HAP-1 (cell line): Measurements from ENCODE around the gene WDR41.
"Not testable (repeated sequence)": the region's sequence is repeated elsewhere in the genome, so short reads cannot be mapped to it uniquely, and the experiment has no call there.

Source experiments
- DNase-seq, 2 experiments: peaks; one replicate each; pipeline ENCODE4 v3.0.0-alpha.2; 2016 to 2020; ENCODE audit warnings: low spot score in 2 of 2
- H3K27me3 ChIP-seq: fragments of 250-450 bp; sonication (Bioruptor Pico); 2 replicates; pipeline ENCODE4 v1.5.1; 2020; ENCODE audit warnings: low read depth, mild to moderate bottlenecking, moderate library complexity
- H3K36me3 ChIP-seq: fragments of 250-450 bp; sonication (Bioruptor Pico); replicated peaks from 2 replicates; pipeline ENCODE4 v1.5.1; 2020; ENCODE audit warnings: mild to moderate bottlenecking
- H3K4me1 ChIP-seq: fragments of 250-450 bp; sonication (Bioruptor Pico); 2 replicates; pipeline ENCODE4 v1.5.1; 2020; ENCODE audit warnings: mild to moderate bottlenecking
- H3K4me3 ChIP-seq: fragments of 250-450 bp; sonication (Bioruptor Pico); 2 replicates; pipeline ENCODE4 v1.5.1; 2020; ENCODE audit warnings: mild to moderate bottlenecking, moderate library complexity
- H3K9me3 ChIP-seq: fragments of 250-450 bp; sonication (Bioruptor Pico); 2 replicates; pipeline ENCODE4 v1.5.1; 2020; ENCODE audit warnings: mild to moderate bottlenecking, moderate library complexity
- in situ Hi-C: fragments of 300-500 bp; cut with MboI; formaldehyde crosslinking; loops from 3 replicates; pipeline ENCODE4 v1.14.3; 2020; ENCODE audit warnings: low sequenced_read_pairs, inconsistent platforms, mixed read lengths

Gene WDR41, protein sequence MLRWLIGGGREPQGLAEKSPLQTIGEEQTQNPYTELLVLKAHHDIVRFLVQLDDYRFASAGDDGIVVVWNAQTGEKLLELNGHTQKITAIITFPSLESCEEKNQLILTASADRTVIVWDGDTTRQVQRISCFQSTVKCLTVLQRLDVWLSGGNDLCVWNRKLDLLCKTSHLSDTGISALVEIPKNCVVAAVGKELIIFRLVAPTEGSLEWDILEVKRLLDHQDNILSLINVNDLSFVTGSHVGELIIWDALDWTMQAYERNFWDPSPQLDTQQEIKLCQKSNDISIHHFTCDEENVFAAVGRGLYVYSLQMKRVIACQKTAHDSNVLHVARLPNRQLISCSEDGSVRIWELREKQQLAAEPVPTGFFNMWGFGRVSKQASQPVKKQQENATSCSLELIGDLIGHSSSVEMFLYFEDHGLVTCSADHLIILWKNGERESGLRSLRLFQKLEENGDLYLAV

GRCh38 chr5:77491783-77492652 lies at the start of gene WDR41:
WDR41 (minus strand) TSS chr5:77492316; CDS start chr5:77492220, 96 bp downstream.
- H3K4me3 ChIP-seq, result peak within 1 kb of the TSS; percentile 76
- in situ Hi-C loops, result loop anchor here (25.0 kb wide), 1 partner anchor 355 kb away; no protein-coding TSS in a partner anchor
- H3K4me1 ChIP-seq, result peaks cover 3% of the 10 kb centered on the region; the same call in 1 of the 2 replicates
- peak; percentile 84 to 92 for DNase-seq
- H3K9me3 ChIP-seq, result no peaks in the 10 kb centered on the region
- peaks cover 12% of the 10 kb centered on the region for H3K27me3 ChIP-seq
- H3K36me3 ChIP-seq, result no peaks in the 10 kb centered on the region

DNA sequence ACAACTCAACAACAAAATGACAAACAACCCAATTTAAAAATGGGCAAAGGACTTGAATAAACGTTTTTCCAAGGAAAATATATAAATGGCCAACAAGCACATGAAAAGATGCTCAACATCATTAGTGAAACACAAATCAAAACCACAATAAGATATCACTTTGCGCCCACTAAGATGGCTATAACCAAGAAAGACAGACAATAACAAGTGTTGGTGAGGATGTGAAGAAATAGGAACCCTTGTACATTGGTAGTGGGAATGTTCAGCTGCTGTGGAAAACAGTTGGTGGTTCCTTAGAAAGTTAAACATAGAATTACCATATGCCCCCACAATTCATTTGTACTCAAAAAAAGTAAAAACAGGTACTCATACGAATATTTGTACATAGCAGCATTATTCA lies 39.2 kb upstream of the WDR41 start:
- Histone ChIP-seq H3K4me3 (no peak overlapping the region), H3K36me3 (no peaks in the 10 kb centered on the region), H3K9me3 (no peaks in the 10 kb centered on the region), H3K27me3 (peaks cover 22% of the 10 kb centered on the region), H3K4me1 (no peaks in the 10 kb centered on the region)
- DNase-seq, result no peak
- in situ Hi-C loops, result no loop called here

DNA sequence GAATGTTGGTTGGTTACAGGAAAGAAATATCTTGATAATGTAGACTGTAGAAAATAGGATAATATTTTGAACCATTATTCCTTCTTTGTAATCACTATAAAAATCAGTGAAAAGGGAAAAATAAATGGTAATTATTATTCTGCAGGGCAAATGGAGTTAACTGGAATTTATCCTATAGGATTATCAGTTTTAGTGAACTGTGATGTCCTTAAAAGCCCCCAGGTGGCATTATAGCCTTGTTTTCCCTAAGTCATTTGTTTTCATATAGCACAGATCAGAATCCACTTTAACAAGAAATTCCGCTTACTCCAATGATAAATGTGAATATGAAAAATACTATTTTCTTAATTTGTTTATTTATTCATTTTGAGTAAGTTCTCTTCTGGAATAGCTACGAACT lies 26.2 kb upstream of the WDR41 start:
- Histone ChIP-seq H3K9me3 (no peaks in the 10 kb centered on the region), H3K27me3 (no peaks in the 10 kb centered on the region), H3K36me3 (no peaks in the 10 kb centered on the region), H3K4me3 (no peak overlapping the region), H3K4me1 (no peaks in the 10 kb centered on the region)
- peak; percentile 7 to 44 for DNase-seq
- in situ Hi-C loops, result no loop called here

DNA sequence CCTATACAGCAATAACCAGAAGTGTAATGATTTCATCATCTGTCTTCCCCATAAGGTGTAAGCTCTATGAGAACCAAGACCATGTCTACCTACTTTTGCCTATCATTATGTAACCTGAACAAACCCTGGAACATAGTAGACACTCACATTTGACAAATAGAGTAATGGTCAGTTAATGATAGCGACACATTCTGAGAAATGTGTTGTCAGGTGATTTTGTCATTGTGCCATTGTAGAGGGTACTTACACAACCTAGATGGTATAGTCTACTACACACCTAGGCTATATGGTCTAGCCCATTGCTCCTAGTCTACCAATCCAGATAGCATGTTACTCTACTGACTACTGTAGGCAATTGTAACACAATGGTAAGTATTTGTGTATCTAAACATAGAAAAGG lies 22.3 kb upstream of the WDR41 start:
- peaks cover 2% of the 10 kb centered on the region; the same call in 1 of the 2 replicates for H3K27me3 ChIP-seq
- no peaks in the 10 kb centered on the region; the same call in 1 of the 2 replicates for H3K9me3 ChIP-seq
- in situ Hi-C loops, result no loop called here
- H3K36me3 ChIP-seq, result no peaks in the 10 kb centered on the region
- H3K4me1 ChIP-seq, result no peaks in the 10 kb centered on the region
- no peak overlapping the region for H3K4me3 ChIP-seq
- no peak for DNase-seq

- no peaks in the 10 kb centered on the region for H3K36me3 ChIP-seq
- H3K4me1 ChIP-seq, result no peaks in the 10 kb centered on the region
- H3K27me3 ChIP-seq, result peaks cover 6% of the 10 kb centered on the region; the same call in 1 of the 2 replicates
- no peak overlapping the region for H3K4me3 ChIP-seq
- no peaks in the 10 kb centered on the region; the same call in 1 of the 2 replicates for H3K9me3 ChIP-seq
- no peak for DNase-seq
- in situ Hi-C loops, result no loop called here
Measured at GRCh38 chr5:77513321-77513720, 21.2 kb upstream of the WDR41 start.

DNA sequence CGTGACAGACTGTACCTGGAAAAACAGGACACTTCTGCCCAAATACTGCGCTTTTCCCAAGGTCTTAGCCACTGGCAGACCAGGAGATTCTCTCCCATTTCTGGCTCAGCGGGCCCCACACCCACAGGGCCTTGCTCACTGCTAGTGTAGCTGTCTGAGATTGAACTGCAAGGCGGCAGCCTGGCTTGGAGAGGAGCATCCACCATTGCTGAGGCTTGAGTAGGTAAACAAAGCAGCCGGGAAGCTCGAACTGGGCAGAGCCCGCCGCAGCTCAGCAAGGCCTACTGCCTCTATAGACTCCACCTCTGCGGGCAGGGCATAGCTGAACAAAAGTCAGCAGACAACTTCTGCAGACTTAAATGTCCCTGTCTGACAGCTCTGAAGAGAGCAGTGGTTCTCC lies 9.0 kb upstream of the WDR41 start:
- H3K4me1 ChIP-seq, H3K27me3 ChIP-seq, H3K36me3 ChIP-seq, H3K4me3 ChIP-seq, in situ Hi-C loops, H3K9me3 ChIP-seq, DNase-seq: not testable (repeated sequence)

DNA sequence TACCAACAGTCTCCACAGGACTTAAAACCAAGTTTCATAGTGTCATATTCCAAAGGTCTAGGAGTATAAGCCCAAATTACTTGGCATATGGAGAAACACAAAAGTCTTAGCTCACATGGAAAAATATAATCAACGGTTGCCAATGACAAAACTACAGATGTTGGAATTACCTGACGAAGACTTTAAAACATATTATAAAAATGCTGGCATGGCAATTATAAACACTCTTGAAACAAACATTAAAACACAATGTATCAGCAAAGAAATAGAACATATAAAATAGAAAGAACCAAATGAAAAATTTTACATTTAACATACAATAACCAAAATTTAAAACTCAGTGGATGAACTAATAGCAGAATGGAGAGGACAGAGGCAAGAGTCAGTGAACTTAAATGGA lies 7.9 kb upstream of the WDR41 start:
- no peaks in the 10 kb centered on the region; the same call in 1 of the 2 replicates for H3K9me3 ChIP-seq
- in situ Hi-C loops, result loop anchor here (25.0 kb wide), 1 partner anchor 363 kb away; no protein-coding TSS in a partner anchor
- H3K4me1 ChIP-seq, result no peaks in the 10 kb centered on the region
- H3K36me3 ChIP-seq, result no peaks in the 10 kb centered on the region
- H3K27me3 ChIP-seq, result peaks cover 12% of the 10 kb centered on the region
- no peak for DNase-seq
- H3K4me3 ChIP-seq, result no peak overlapping the region

DNA sequence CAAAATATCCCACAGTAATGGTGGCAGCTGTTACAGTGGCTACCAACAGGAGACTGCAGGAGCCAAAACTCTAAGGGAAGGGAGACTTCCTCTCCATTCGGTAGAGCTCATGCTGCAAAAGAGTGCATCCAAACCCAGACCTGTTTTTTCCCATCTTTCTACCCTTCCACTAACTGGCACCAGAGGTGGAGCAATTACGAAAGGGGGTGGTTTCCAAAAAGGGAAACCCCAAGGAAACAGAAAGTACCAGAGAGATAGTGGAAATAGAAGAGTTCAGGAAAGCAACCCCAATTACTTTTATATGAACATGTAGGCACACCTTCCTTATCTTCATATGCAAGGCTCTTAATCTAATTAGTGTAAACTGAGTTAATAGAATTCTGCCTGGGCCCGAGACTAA lies 7.3 kb upstream of the WDR41 start:
- Histone ChIP-seq H3K36me3 (no peaks in the 10 kb centered on the region), H3K4me1 (no peaks in the 10 kb centered on the region), H3K27me3 (peaks cover 14% of the 10 kb centered on the region), H3K4me3 (no peak overlapping the region), H3K9me3 (no peaks in the 10 kb centered on the region; the same call in 1 of the 2 replicates)
- in situ Hi-C loops, result loop anchor here (25.0 kb wide), 1 partner anchor 362 kb away; no protein-coding TSS in a partner anchor
- no peak for DNase-seq

DNA sequence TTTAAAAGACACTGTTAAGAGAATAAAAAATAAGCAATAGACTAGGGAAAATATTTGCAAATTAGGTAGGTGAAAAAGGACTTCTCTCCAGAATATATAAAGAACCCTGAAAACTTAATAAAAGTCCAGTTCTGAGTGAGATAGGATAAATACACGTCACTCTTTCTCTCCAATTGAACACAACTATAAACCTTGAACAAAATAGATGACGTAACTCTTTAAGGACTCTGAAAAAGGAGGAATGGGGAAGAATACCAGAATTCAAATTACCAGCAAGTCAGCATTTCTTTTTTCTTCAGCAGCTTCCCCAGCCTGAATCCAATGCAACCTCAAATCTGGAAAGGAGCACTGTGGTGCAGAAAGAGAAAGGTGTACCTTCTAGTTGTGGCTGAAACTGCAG lies 6.8 kb upstream of the WDR41 start:
- H3K4me1 ChIP-seq, result no peaks in the 10 kb centered on the region
- no peak overlapping the region for H3K4me3 ChIP-seq
- DNase-seq, result no peak
- H3K27me3 ChIP-seq, result peaks cover 15% of the 10 kb centered on the region
- in situ Hi-C loops, result loop anchor here (25.0 kb wide), 1 partner anchor 362 kb away; no protein-coding TSS in a partner anchor
- H3K9me3 ChIP-seq, result no peaks in the 10 kb centered on the region; the same call in 1 of the 2 replicates
- no peaks in the 10 kb centered on the region for H3K36me3 ChIP-seq

DNA sequence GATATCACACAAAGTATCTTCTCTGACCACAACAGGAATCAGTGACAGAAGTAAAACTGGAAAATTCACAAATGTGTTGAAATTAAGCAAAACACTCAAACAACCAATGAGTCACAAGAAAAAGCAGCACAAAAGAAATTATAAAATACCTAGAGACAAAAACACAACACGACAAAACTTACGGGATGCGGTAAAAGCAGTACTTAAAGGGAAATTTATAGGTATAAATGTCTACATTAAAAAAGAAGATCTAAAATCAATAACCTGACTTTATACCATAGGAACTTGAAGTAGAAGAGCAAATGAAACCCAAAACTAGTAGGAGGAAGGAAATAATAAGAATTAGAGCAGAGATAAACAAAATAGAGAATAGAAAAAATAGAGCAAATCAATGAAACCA lies 2.8 kb upstream of the WDR41 start:
- peaks cover 3% of the 10 kb centered on the region; the same call in 1 of the 2 replicates for H3K4me1 ChIP-seq

GRCh38 chr5:77492653-77493000 lies 511 bp upstream of the WDR41 start:
- Histone ChIP-seq H3K4me1 (peaks cover 3% of the 10 kb centered on the region; the same call in 1 of the 2 replicates), H3K4me3 (peak overlapping the region; percentile 76)
- in situ Hi-C loops, result loop anchor here (25.0 kb wide), 1 partner anchor 355 kb away; no protein-coding TSS in a partner anchor

More for the DNA sequence above, 2.8 kb upstream of the WDR41 start:
- Histone ChIP-seq H3K27me3 (peaks cover 15% of the 10 kb centered on the region), H3K9me3 (no peaks in the 10 kb centered on the region), H3K36me3 (no peaks in the 10 kb centered on the region), H3K4me3 (no peak overlapping the region)
- in situ Hi-C loops, result loop anchor here (25.0 kb wide), 1 partner anchor 358 kb away; no protein-coding TSS in a partner anchor
- no peak for DNase-seq

DNA sequence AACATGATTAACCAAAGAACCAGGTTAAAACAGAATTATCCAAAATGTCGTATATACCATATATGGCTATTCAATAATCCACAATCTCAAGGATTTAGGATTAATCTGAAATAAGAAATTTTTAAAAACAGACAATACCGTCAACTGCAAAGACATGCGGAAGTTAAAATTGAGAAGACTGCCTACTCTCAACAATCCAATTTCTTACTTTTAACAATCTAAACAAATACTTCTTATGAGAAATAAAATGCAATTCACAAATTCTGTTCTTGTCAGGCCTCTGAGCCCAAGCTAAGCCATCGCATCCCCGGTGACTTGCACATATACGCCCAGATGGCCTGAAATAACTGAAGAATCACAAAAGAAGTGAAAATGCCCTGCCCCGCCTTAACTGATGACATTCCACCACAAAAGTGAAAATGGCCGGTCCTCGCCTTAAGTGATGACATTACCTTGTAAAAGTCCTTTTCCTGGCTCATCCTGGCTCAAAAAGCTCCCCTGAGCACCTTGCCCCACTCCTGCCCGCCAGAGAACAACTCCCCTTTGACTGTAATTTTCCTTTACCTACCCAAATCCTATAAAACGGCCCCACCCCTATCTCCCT lies 1.3 kb downstream of the WDR41 start:
- H3K4me1 ChIP-seq, H3K9me3 ChIP-seq, H3K36me3 ChIP-seq, H3K27me3 ChIP-seq: not testable (repeated sequence)
- H3K4me3 ChIP-seq, result peak overlapping the region; percentile 76
- in situ Hi-C loops, result loop anchor here (25.0 kb wide), 1 partner anchor 354 kb away; no protein-coding TSS in a partner anchor
- peak in 1 of 2 experiments; percentile 48 for DNase-seq

More at GRCh38 chr5:77492653-77493000, 511 bp upstream of the WDR41 start:
- H3K9me3 ChIP-seq, result no peaks in the 10 kb centered on the region
- DNase-seq, result no peak
- H3K27me3 ChIP-seq, result peaks cover 15% of the 10 kb centered on the region
- H3K36me3 ChIP-seq, result no peaks in the 10 kb centered on the region

- H3K9me3 ChIP-seq, result no peaks in the 10 kb centered on the region
- H3K36me3 ChIP-seq, result peaks cover 7% of the 10 kb centered on the region; the same call in 1 of the 2 replicates
- in situ Hi-C loops, result loop anchor here (25.0 kb wide), 1 partner anchor 349 kb away; no protein-coding TSS in a partner anchor
- H3K27me3 ChIP-seq, result no peaks in the 10 kb centered on the region
- no peaks in the 10 kb centered on the region for H3K4me1 ChIP-seq
- no peak overlapping the region for H3K4me3 ChIP-seq
- DNase-seq, result no peak
Measured at GRCh38 chr5:77486344-77486962, 5.7 kb downstream of the WDR41 start.
